Hepatocyte (in vitro differentiated cells): Measurements from ENCODE around the gene PTGIS.

Experiments
- CTCF ChIP-seq: fragments of 200-600 bp; sonication (generic); IDR thresholded peaks from 2 replicates; pipeline ENCODE4 v1.5.1; 2016; ENCODE audit warnings: antibody characterized with exemption, mild to moderate bottlenecking; ENCODE audit not compliant: poor library complexity
- EZH2 ChIP-seq: fragments of 200-600 bp; sonication (generic); IDR thresholded peaks from 2 replicates; pipeline ENCODE4 v1.6.1; 2016; ENCODE audit warnings: antibody characterized with exemption, mild to moderate bottlenecking, borderline replicate concordance
- EZH2phosphoT487 ChIP-seq: fragments of 200-600 bp; sonication (generic); IDR thresholded peaks from one replicate; pipeline ENCODE4 v1.6.1; 2018; ENCODE audit warnings: antibody characterized with exemption, mild to moderate bottlenecking, low read depth, moderate library complexity; ENCODE audit not compliant: unreplicated experiment, severe bottlenecking

- TF ChIP-seq CTCF (no peak), EZH2 (no peak), EZH2phosphoT487 (no peak)
Measured at GRCh38 chr20:49543858-49544437, 24.0 kb downstream of the PTGIS start.
